IMR-90 (cell line): ENCODE data around the gene CLN3. TPM values are rescaled to one million over a fixed set of nuclear protein-coding genes. Genes with fewer than 3 reads are reported as not detected.

Experiments used
- ATAC-seq: fragments of 200-7000 bp; cut with Tn5 transposase; 2 replicates; pipeline ENCODE4 v1.9.1; 2020; ENCODE audit warnings: low read depth, mild to moderate bottlenecking, moderate library complexity
- BruUV-seq: library from RNA; stranded (reverse); fragments of 400-500 nt; replicated peaks from 2 replicates; lab custom pipeline; 2021; lab: Mats Ljungman, UMichigan
- CTCF ChIA-PET: fragments of 300-600 bp; formaldehyde crosslinking; extraction: SDS; loops from one replicate; lab custom pipeline; 2021; ENCODE audit warnings: antibody characterized with exemption; lab: Yijun Ruan, JAX
- POLR2A ChIA-PET: fragments of 300-600 bp; sonication (Branson Sonifier 250); formaldehyde crosslinking; loops from one replicate; lab custom pipeline; 2022; ENCODE audit warnings: antibody characterized with exemption; ENCODE audit not compliant: unreplicated experiment; lab: Charles Lee
- DNase-seq: peaks from one replicate; pipeline ENCODE4 v3.0.0; 2013
- H2AFZ ChIP-seq: replicated peaks from 2 replicates; pipeline ENCODE3; 2013; ENCODE audit warnings: low read length, mild to moderate bottlenecking; ENCODE audit not compliant: poor library complexity
- H2AK5ac ChIP-seq: 2 replicates; pipeline ENCODE4 v1.6.1; 2013; ENCODE audit warnings: low read depth, low read length, inconsistent platforms
- H2AK9ac ChIP-seq: replicated peaks from 2 replicates; pipeline ENCODE3; 2013; ENCODE audit warnings: mild to moderate bottlenecking, low read depth, low read length, moderate library complexity; ENCODE audit not compliant: poor library complexity
- H2BK120ac ChIP-seq: 2 replicates; pipeline ENCODE4 v1.6.1; 2013; ENCODE audit warnings: low read depth, low read length, inconsistent platforms
- H2BK15ac ChIP-seq: 3 replicates; pipeline ENCODE4 v1.6.1; 2013; ENCODE audit warnings: low read depth, low read length, inconsistent platforms
- H2BK20ac ChIP-seq: 2 replicates; pipeline ENCODE4 v1.6.1; 2013; ENCODE audit warnings: low read depth, mild to moderate bottlenecking, inconsistent platforms, low read length, moderate library complexity
- H2BK5ac ChIP-seq: 2 replicates; pipeline ENCODE4 v1.6.1; 2013; ENCODE audit warnings: mild to moderate bottlenecking, low read depth, low read length, inconsistent platforms; ENCODE audit not compliant: poor library complexity, severe bottlenecking
- H3K14ac ChIP-seq: replicated peaks from 2 replicates; pipeline ENCODE4 v1.6.1; 2013; ENCODE audit warnings: low read depth, low read length, inconsistent platforms
- H3K18ac ChIP-seq: 2 replicates; pipeline ENCODE4 v1.6.1; 2013; ENCODE audit warnings: low read depth, low read length, control low read depth
- H3K23ac ChIP-seq: 2 replicates; pipeline ENCODE4 v1.6.1; 2013; ENCODE audit warnings: low read depth, low read length, inconsistent platforms
- H3K27ac ChIP-seq: 2 replicates; pipeline ENCODE4 v1.5.1; 2013; ENCODE audit warnings: mild to moderate bottlenecking, control low read depth, low read length; ENCODE audit not compliant: insufficient read depth
- H3K27me3 ChIP-seq: 2 replicates; pipeline ENCODE4 v1.6.1; 2013; ENCODE audit warnings: low read length; ENCODE audit not compliant: control insufficient read depth, insufficient read depth
- H3K36me3 ChIP-seq: 2 replicates; pipeline ENCODE4 v1.6.1; 2013; ENCODE audit warnings: low read length, mixed read lengths; ENCODE audit not compliant: control insufficient read depth, insufficient read depth
- H3K4ac ChIP-seq: 2 replicates; pipeline ENCODE4 v1.6.1; 2013; ENCODE audit warnings: low read depth, low read length, inconsistent platforms
- H3K4me1 ChIP-seq: 2 replicates; pipeline ENCODE4 v1.6.1; 2013; ENCODE audit warnings: low read length, mixed read lengths; ENCODE audit not compliant: control insufficient read depth, insufficient read depth
- H3K4me2 ChIP-seq: 2 replicates; pipeline ENCODE4 v1.6.1; 2013; ENCODE audit warnings: low read depth, mild to moderate bottlenecking, control low read depth, low read length, moderate library complexity
- H3K4me3 ChIP-seq: 2 replicates; pipeline ENCODE4 v1.5.1; 2013; ENCODE audit warnings: low read depth, mild to moderate bottlenecking, control low read depth, low read length, moderate library complexity; ENCODE audit not compliant: insufficient read depth
- H3K56ac ChIP-seq: 2 replicates; pipeline ENCODE4 v1.6.1; 2013; ENCODE audit warnings: low read length, inconsistent platforms; ENCODE audit not compliant: insufficient read depth; ENCODE audit errors: extremely low read depth
- H3K79me1 ChIP-seq, 2 experiments: 2 replicates each; pipeline ENCODE4 v1.6.1; 2013; ENCODE audit warnings: low read length in 2 of 2, inconsistent platforms in 1 of 2, low read depth in 1 of 2
- H3K9ac ChIP-seq: 2 replicates; pipeline ENCODE4 v1.6.1; 2013; ENCODE audit warnings: low read depth, low read length, control low read depth
- H3K9me1 ChIP-seq: 2 replicates; pipeline ENCODE4 v1.6.1; 2013; ENCODE audit warnings: low read length, inconsistent platforms; ENCODE audit not compliant: insufficient read depth
- H3K9me3 ChIP-seq: 2 replicates; pipeline ENCODE4 v1.6.1; 2013; ENCODE audit warnings: low read length; ENCODE audit not compliant: control insufficient read depth, insufficient read depth
- H4K20me1 ChIP-seq: 2 replicates; pipeline ENCODE4 v1.6.1; 2013; ENCODE audit warnings: low read length, inconsistent platforms; ENCODE audit not compliant: insufficient read depth
- H4K5ac ChIP-seq: 2 replicates; pipeline ENCODE4 v1.6.1; 2013; ENCODE audit warnings: mild to moderate bottlenecking, low read depth, low read length, control low read depth
- H4K8ac ChIP-seq, 2 experiments: 2 replicates each; pipeline ENCODE4 v1.6.1; 2013; ENCODE audit warnings: low read depth in 2 of 2, low read length in 2 of 2, control low read depth in 1 of 2, inconsistent platforms in 1 of 2
- H4K91ac ChIP-seq: 2 replicates; pipeline ENCODE4 v1.6.1; 2013; ENCODE audit warnings: low read depth, low read length, inconsistent platforms; ENCODE audit not compliant: insufficient read depth
- CEBPB ChIP-seq: IDR thresholded peaks from 2 replicates; pipeline ENCODE4 v1.6.1; 2012; ENCODE audit warnings: low read depth, low read length, improper control_type of control experiment
- CHD1 ChIP-seq: IDR thresholded peaks from 2 replicates; pipeline ENCODE4 v1.6.1; 2012; ENCODE audit warnings: low read depth, low read length, improper control_type of control experiment
- FOS ChIP-seq: fragments of 150-350 bp; IDR thresholded peaks from 2 replicates; pipeline ENCODE4 v1.6.1; 2016; ENCODE audit warnings: low read depth, low read length
- dilution Hi-C: fragments of 300-500 bp; cut with HindIII; formaldehyde crosslinking; loops from one replicate; pipeline ENCODE4 v1.14.3; 2018; ENCODE audit warnings: low sequenced_read_pairs; ENCODE audit not compliant: unreplicated experiment
- in situ Hi-C: fragments of 300-500 bp; cut with MboI; formaldehyde crosslinking; loops from 3 replicates; pipeline ENCODE4 v1.14.3; 2019; ENCODE audit warnings: low sequenced_read_pairs, inconsistent platforms, mixed read lengths
- intact Hi-C: fragments of 100-400 bp; cut with micrococcal nuclease; formaldehyde crosslinking; loops from 2 replicates; pipeline ENCODE4 v1.10.0; 2022
- polyA plus RNA-seq, 3 experiments: library from polyadenylated mRNA; depleted of rRNA; stranded (reverse); fragments of >200 nt; gene quantifications; 2 replicates each; pipeline ENCODE4 v1.2.3, GENCODE V29; 2012; ENCODE audit warnings: low replicate concordance in 1 of 3
- total RNA-seq: library from RNA; depleted of rRNA; stranded (reverse); fragments of >200 nt; gene quantifications from 2 replicates; pipeline ENCODE4 v1.2.3, GENCODE V29; 2012
- TF ChIP-seq, protein P1 (sequence below): fragments of 150-350 bp; IDR thresholded peaks from 2 replicates; pipeline ENCODE4 v1.6.1; 2016; ENCODE audit warnings: low read depth, mild to moderate bottlenecking, low read length, moderate library complexity, borderline replicate concordance

CLN3 gene
- total and polyA plus RNA-seq, 2 of the 4 experiments (the other 2 are of a cell fraction), result 3.9 to 15.9 TPM

- CTCF ChIA-PET, result no interaction called here
Measured at GRCh38 chr16:28529124-28529523, 37.2 kb upstream of the CLN3 start.

More at GRCh38 chr16:28529124-28529523, 37.2 kb upstream of the CLN3 start:
- Histone ChIP-seq H3K4me2 (no peak overlapping the region), H4K5ac (no peak overlapping the region), H3K23ac (no peak overlapping the region), H2AK9ac (no peak overlapping the region), H2AFZ (no peak overlapping the region), H3K18ac (no peak overlapping the region), H3K9ac (no peak overlapping the region), H2BK15ac (no peak overlapping the region), H4K91ac (no peak overlapping the region), H3K4ac (no peak overlapping the region), H4K20me1 (no peaks in the 10 kb centered on the region), H3K56ac (no peak overlapping the region), H3K27ac (no peak overlapping the region), H4K8ac (no peak overlapping the region), H2BK5ac (no peak overlapping the region), H2BK20ac (no peak overlapping the region), H3K9me3 (no peaks in the 10 kb centered on the region), H3K36me3 (peaks cover 2% of the 10 kb centered on the region; the same call in 1 of the 2 replicates), H3K14ac (no peak overlapping the region), H2BK120ac (no peak overlapping the region), H3K27me3 (no peaks in the 10 kb centered on the region), H3K4me3 (no peak overlapping the region), H3K4me1 (no peaks in the 10 kb centered on the region; the same call in 1 of the 2 replicates), H2AK5ac (no peak overlapping the region), H3K79me1 (no peaks in the 10 kb centered on the region), H3K9me1 (no peaks in the 10 kb centered on the region)
- in situ Hi-C loops, result no loop called here
- DNase-seq (no peak), ATAC-seq (no peak)
- no TSS peak for BruUV-seq
- dilution Hi-C loops, result no loop called here
- no peak for TF ChIP-seq CEBPB
- TF ChIP-seq, protein P1, sequence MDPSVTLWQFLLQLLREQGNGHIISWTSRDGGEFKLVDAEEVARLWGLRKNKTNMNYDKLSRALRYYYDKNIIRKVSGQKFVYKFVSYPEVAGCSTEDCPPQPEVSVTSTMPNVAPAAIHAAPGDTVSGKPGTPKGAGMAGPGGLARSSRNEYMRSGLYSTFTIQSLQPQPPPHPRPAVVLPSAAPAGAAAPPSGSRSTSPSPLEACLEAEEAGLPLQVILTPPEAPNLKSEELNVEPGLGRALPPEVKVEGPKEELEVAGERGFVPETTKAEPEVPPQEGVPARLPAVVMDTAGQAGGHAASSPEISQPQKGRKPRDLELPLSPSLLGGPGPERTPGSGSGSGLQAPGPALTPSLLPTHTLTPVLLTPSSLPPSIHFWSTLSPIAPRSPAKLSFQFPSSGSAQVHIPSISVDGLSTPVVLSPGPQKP, result no peak
- no peak for TF ChIP-seq FOS
- no peak for TF ChIP-seq CHD1
- intact Hi-C loops, result no loop called here
- POLR2A ChIA-PET, result no interaction called here
